Body of pancreas (tissue), 4 donors: Measurements from ENCODE around the gene CYP19A1. TPM values are rescaled to one million over a fixed set of nuclear protein-coding genes. Genes with fewer than 3 reads are reported as not detected.

Experiments
- ATAC-seq: fragments of 150-250 bp; one replicate; pipeline ENCODE4 v1.9.1; 2016
- DNase-seq, 4 donors: peaks; one replicate each; pipeline ENCODE4 v3.0.0-alpha.2; 2019
- H3K27ac ChIP-seq, 4 donors: fragments of 200-600 bp; sonication (generic); 1 replicate in 3 of 4; 2 replicates in 1 of 4; pipeline versions ENCODE4 v1.5.1 to v1.6.1; 2016 to 2019; ENCODE audit warnings: mild to moderate bottlenecking in 1 of 4, mixed read lengths in 1 of 4, moderate library complexity in 1 of 4
- H3K27me3 ChIP-seq, 2 donors: fragments of 200-600 bp; sonication (generic); one replicate each; pipeline ENCODE4 v1.6.0; 2016; ENCODE audit warnings: mild to moderate bottlenecking in 1 of 2
- H3K36me3 ChIP-seq, 2 donors: fragments of 200-600 bp; sonication (generic); replicated peaks in 1 of 2; 2 replicates each; pipeline ENCODE4 v1.5.1; 2016; ENCODE audit warnings: low read depth in 2 of 2; ENCODE audit not compliant: insufficient read depth in 1 of 2
- H3K4me1 ChIP-seq: fragments of 200-600 bp; sonication (generic); one replicate; pipeline ENCODE4 v1.6.0; 2016
- H3K4me3 ChIP-seq, 2 donors: fragments of 200-600 bp; sonication (generic); 1 replicate in 1 of 2; 2 replicates in 1 of 2; pipeline ENCODE4 v1.5.1; 2016 to 2019
- H3K9me3 ChIP-seq, 3 donors: fragments of 200-600 bp; sonication (generic); 1 replicate in 2 of 3; 2 replicates in 1 of 3; pipeline ENCODE4 v1.5.1; 2016
- POLR2A ChIP-seq, 3 donors: fragments of 450-650 bp; IDR thresholded peaks; one replicate each; pipeline ENCODE4 v1.6.1; 2016; ENCODE audit warnings: antibody characterized with exemption in 3 of 3, mild to moderate bottlenecking in 2 of 3
- WGBS, 2 donors: methylation state at CpG; one replicate each; pipeline ENCODE4 v1.1.5; 2017; 5-methylcytosine and 5-hydroxymethylcytosine counted together
- intact Hi-C: fragments of 100-400 bp; cut with DNase I; formaldehyde crosslinking; loops from one replicate; pipeline ENCODE4 v1.15.1; 2023
- total RNA-seq, 2 donors: library from RNA; depleted of rRNA; stranded (reverse); fragments of >200 nt; gene quantifications; one replicate each; pipeline ENCODE4 v1.1.0, GENCODE V29; 2016
- TF ChIP-seq, protein P1 (sequence below), 7 experiments: fragments of 450-650 bp in 4 of 7; fragments of 200-600 bp in 3 of 7; sonication (generic) in 3 of 7; IDR thresholded peaks; one replicate each; pipeline ENCODE4 v1.5.1; 2016 to 2019; ENCODE audit warnings: antibody characterized with exemption in 7 of 7

The CYP19A1 gene
- total RNA-seq, 2 donors from 2014 or later, result 0.26 TPM; not detected in 1

DNA sequence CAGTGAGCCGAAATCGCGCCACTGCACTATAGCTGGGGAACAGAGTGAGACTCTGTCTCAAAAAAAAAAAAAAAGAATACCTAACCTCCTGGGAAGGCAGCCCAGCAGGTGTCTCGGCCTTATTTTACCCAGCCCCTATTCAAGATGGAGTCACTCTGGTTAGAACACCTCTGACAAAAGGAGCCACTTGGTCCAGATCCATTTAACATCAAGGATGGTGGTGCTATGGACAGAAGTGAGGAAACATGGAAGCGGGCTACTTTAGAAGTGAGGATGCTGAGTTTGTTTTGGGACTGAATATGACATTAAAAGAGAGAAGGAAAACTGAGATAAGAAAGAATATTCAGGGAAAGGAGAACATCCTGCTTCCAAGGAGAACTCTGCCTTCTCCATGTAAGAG is 17.8 kb upstream of the CYP19A1 start:
- intact Hi-C loops, result no loop called here
- H3K27ac ChIP-seq, result no peak overlapping the region
- no peaks in the 10 kb centered on the region for H3K27me3 ChIP-seq
- H3K36me3 ChIP-seq, result no peaks in the 10 kb centered on the region
- 96% methylated on average over 5 of the region's 5 CpGs for WGBS, 2 donors
- ATAC-seq (no peak), DNase-seq (no peak)
- H3K9me3 ChIP-seq, result no peaks in the 10 kb centered on the region
- no peak overlapping the region for H3K4me3 ChIP-seq
- H3K4me1 ChIP-seq, result peaks cover 12% of the 10 kb centered on the region
- TF ChIP-seq, protein P1, sequence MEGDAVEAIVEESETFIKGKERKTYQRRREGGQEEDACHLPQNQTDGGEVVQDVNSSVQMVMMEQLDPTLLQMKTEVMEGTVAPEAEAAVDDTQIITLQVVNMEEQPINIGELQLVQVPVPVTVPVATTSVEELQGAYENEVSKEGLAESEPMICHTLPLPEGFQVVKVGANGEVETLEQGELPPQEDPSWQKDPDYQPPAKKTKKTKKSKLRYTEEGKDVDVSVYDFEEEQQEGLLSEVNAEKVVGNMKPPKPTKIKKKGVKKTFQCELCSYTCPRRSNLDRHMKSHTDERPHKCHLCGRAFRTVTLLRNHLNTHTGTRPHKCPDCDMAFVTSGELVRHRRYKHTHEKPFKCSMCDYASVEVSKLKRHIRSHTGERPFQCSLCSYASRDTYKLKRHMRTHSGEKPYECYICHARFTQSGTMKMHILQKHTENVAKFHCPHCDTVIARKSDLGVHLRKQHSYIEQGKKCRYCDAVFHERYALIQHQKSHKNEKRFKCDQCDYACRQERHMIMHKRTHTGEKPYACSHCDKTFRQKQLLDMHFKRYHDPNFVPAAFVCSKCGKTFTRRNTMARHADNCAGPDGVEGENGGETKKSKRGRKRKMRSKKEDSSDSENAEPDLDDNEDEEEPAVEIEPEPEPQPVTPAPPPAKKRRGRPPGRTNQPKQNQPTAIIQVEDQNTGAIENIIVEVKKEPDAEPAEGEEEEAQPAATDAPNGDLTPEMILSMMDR (IDR thresholded peaks at IDR 0.05), result no peak
- TF ChIP-seq POLR2A (IDR thresholded peaks at IDR 0.05), result no peak

DNA sequence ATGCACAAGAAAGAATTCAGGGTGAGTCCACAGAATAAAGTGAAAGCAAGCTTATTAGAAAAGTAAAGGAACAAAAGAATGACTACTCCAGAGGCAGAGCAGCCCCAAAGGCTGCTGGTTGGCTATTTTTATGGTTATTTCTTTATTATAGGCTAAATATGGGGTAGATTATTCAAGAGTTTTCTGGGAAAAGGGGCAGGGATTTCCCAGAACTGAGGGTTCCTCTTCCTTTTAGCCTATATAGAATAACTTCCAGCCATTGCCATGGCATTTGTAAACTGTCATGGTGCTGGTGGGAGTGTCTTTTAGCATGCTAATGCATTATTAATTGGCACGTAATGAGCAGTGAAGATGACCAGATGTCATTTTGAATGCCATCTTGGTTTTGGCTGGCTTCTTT is 16.7 kb upstream of the CYP19A1 start:
- no peaks in the 10 kb centered on the region for H3K36me3 ChIP-seq
- H3K27me3 ChIP-seq, result no peaks in the 10 kb centered on the region
- ATAC-seq (no peak), DNase-seq (no peak)
- no peak overlapping the region for H3K27ac ChIP-seq
- peaks cover 12% of the 10 kb centered on the region for H3K4me1 ChIP-seq
- H3K4me3 ChIP-seq, result no peak overlapping the region
- H3K9me3 ChIP-seq, result no peaks in the 10 kb centered on the region
- 83 to 100% methylated on average over 1 of the region's 1 CpG for WGBS, 2 donors
- intact Hi-C loops, result no loop called here
- no peak for TF ChIP-seq POLR2A (IDR thresholded peaks at IDR 0.05)
- TF ChIP-seq, protein P1 (IDR thresholded peaks at IDR 0.05), result no peak

DNA sequence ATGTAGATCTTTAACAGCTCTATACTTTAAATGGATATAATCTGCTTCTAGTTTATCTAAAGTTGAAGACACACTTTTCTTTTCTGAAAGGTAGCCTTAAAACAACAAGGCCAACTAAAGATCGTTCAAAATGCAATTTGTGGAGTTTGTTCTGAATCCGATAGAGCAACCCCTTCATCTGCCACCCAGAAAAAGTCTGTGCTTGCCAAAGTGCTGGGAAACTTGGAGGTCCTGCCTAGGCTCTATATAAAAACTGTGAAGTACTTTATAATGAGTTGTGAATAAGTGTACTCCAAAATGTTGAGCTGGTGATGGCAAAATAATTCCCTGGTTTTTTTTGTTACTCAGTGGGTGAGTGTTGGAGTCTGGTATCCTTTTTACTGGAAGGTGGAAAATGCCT is 15.6 kb upstream of the CYP19A1 start:
- no peak for TF ChIP-seq POLR2A (IDR thresholded peaks at IDR 0.05)
- TF ChIP-seq, protein P1 (IDR thresholded peaks at IDR 0.05), result no peak
- no peaks in the 10 kb centered on the region for H3K27me3 ChIP-seq
- intact Hi-C loops, result no loop called here
- 20 to 21% methylated on average over 2 of the region's 2 CpGs for WGBS, 2 donors
- DNase-seq (no peak), ATAC-seq (no peak)
- peaks cover 12% of the 10 kb centered on the region for H3K4me1 ChIP-seq
- no peak overlapping the region for H3K4me3 ChIP-seq
- H3K36me3 ChIP-seq, result no peaks in the 10 kb centered on the region
- no peak overlapping the region for H3K27ac ChIP-seq
- H3K9me3 ChIP-seq, result no peaks in the 10 kb centered on the region

DNA sequence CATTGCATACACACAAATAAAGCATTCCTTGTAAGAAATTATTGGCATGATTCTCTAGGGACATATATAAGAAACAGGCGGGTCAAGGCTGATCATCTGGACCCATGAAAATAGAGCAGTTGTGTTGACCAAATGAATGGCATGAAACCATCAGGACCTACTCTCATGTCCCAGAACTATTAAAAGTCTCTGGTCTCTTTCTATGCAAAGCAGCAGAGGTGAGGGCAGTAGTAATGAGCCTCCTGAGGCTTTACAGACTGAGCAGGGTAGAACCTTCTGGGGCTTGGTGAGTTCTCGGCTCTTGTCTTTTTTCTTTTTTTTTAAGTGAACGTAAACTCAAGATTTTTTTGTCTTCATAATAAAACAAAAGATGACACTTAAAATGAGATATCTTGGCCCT is 12.3 kb upstream of the CYP19A1 start:
- Histone ChIP-seq H3K27me3 (no peaks in the 10 kb centered on the region), H3K9me3 (no peaks in the 10 kb centered on the region), H3K4me1 (peaks cover 12% of the 10 kb centered on the region), H3K36me3 (no peaks in the 10 kb centered on the region), H3K27ac (no peak overlapping the region), H3K4me3 (no peak overlapping the region)
- no peak for DNase-seq
- intact Hi-C loops, result no loop called here
- WGBS, 2 donors, result 94 to 97% methylated on average over 3 of the region's 3 CpGs
- no peak for ATAC-seq
- TF ChIP-seq POLR2A (IDR thresholded peaks at IDR 0.05), result no peak
- TF ChIP-seq, protein P1 (IDR thresholded peaks at IDR 0.05), result no peak

DNA sequence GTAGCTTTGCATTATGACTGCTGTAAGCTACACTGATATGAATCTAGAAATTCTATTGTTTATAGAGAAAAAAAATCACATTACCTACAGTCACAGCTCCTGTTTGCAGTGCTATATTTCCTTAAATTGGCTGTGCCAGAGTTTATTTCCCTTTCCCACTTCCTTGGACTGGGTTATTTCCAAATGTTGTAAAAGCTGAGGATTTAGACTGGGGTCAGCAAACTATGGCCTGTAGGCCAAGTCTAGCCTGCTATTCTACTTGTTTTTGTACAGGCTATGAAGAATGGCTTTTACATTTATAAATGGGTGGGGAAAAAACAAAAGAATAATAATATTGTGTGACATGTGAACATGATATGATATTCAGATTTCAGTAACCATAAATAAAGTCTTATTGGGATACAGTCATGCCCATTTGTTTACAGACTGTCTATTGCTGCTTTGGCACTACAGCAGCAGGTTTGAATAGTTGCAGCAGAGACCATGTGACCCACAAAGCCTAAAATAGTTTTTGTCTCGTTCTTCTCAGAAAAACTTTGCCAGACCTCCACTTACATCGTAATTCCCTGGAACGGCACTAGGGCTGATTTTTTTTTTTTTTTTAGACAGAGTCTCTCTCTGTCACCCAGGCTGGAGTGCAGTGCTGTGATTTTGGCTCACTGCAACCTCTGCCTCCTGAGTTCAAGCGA is 10.9 kb upstream of the CYP19A1 start:
- H3K36me3 ChIP-seq, result no peaks in the 10 kb centered on the region
- intact Hi-C loops, result no loop called here
- TF ChIP-seq, protein P1 (IDR thresholded peaks at IDR 0.05), result no peak
- no peak for TF ChIP-seq POLR2A (IDR thresholded peaks at IDR 0.05)
- no peak overlapping the region for H3K4me3 ChIP-seq
- ATAC-seq, result no peak
- H3K9me3 ChIP-seq, result no peaks in the 10 kb centered on the region
- DNase-seq, result no peak
- 58 to 68% methylated on average over 4 of the region's 4 CpGs for WGBS, 2 donors
- H3K27me3 ChIP-seq, result no peaks in the 10 kb centered on the region
- H3K27ac ChIP-seq, result no peak overlapping the region
- peaks cover 12% of the 10 kb centered on the region for H3K4me1 ChIP-seq
